ENCODE measurements around the gene C9orf78.

The C9orf78 gene

GRCh38 chr9:129839324-129840023, 4.4 kb upstream of the C9orf78 start:
- no peak for DNase-seq

GRCh38 chr9:129838707-129839259, 3.7 kb upstream of the C9orf78 start:
- peak; percentile 61 for DNase-seq

GRCh38 chr9:129836311-129837007, 1.4 kb upstream of the C9orf78 start:
- DNase-seq = no peak

GRCh38 chr9:129835860-129836223, 767 bp upstream of the C9orf78 start:
- DNase-seq = no peak

GRCh38 chr9:129834489-129835127, 467 bp downstream of the C9orf78 start:
- DNase-seq = no peak

GRCh38 chr9:129832982-129833381, 2.1 kb downstream of the C9orf78 start:
- DNase-seq = no peak

GRCh38 chr9:129828969-129829368, 6.1 kb downstream of the C9orf78 start:
- no peak for DNase-seq

- DNase-seq = no peak
Observed at GRCh38 chr9:129828051-129828450, 7.0 kb downstream of the C9orf78 start.

GRCh38 chr9:129826759-129827158, 8.3 kb downstream of the C9orf78 start:
- no peak for DNase-seq

GRCh38 chr9:129826344-129826743, 8.7 kb downstream of the C9orf78 start:
- no peak for DNase-seq

- peak; percentile 96 for DNase-seq
Observed at GRCh38 chr9:129823935-129824601, 11.0 kb downstream of the C9orf78 start, which contains the start of gene TOR1A. TOR1A (minus strand) TSS chr9:129824136; CDS start chr9:129824085, 51 bp downstream.

GRCh38 chr9:129823542-129823934, 11.5 kb downstream of the C9orf78 start:
- DNase-seq = no peak

- DNase-seq = peak; percentile 36
Observed at GRCh38 chr9:129822898-129823541, 12.1 kb downstream of the C9orf78 start.

- DNase-seq = no peak
Observed at GRCh38 chr9:129816501-129817435, 18.3 kb downstream of the C9orf78 start.

- no peak for DNase-seq
Observed at GRCh38 chr9:129815278-129815677, 19.8 kb downstream of the C9orf78 start.

GRCh38 chr9:129814432-129815223, 20.4 kb downstream of the C9orf78 start:
- no peak for DNase-seq

- DNase-seq = no peak
Observed at GRCh38 chr9:129813661-129814060, 21.4 kb downstream of the C9orf78 start.

GRCh38 chr9:129812385-129812784, 22.7 kb downstream of the C9orf78 start:
- no peak for DNase-seq

GRCh38 chr9:129811967-129812363, 23.1 kb downstream of the C9orf78 start:
- DNase-seq = no peak

GRCh38 chr9:129810788-129811187, 24.3 kb downstream of the C9orf78 start:
- DNase-seq = no peak

GRCh38 chr9:129810116-129810515, 25.0 kb downstream of the C9orf78 start:
- DNase-seq = no peak
